BJ (cell line): ENCODE data around the gene TNIK. TPM values are rescaled to one million over a fixed set of nuclear protein-coding genes. Genes with fewer than 3 reads are reported as not detected.
"Not testable (repeated sequence)": the region's sequence is repeated elsewhere in the genome, so short reads cannot be mapped to it uniquely, and the experiment has no call there.

Source experiments
- CTCF ChIA-PET: fragments of 350-600 bp; formaldehyde crosslinking; extraction: SDS; loops from one replicate; lab custom pipeline; 2021; ENCODE audit warnings: antibody characterized with exemption, inconsistent platforms; lab: Yijun Ruan, JAX
- POLR2A ChIA-PET: fragments of 300-600 bp; sonication (Branson Sonifier 250); formaldehyde crosslinking; extraction: SDS; loops from one replicate; lab custom pipeline; 2021; ENCODE audit warnings: antibody characterized with exemption; lab: Charles Lee
- DNase-seq: peaks from one replicate; pipeline ENCODE4 v3.0.0-alpha.2; 2011; ENCODE audit warnings: low read depth
- H3K27me3 ChIP-seq: 2 replicates; pipeline ENCODE4 v1.6.0; 2011; ENCODE audit warnings: low read length; ENCODE audit not compliant: control insufficient read depth, insufficient read depth
- H3K36me3 ChIP-seq: 2 replicates; pipeline ENCODE4 v1.5.1; 2011; ENCODE audit warnings: low read length; ENCODE audit not compliant: control insufficient read depth, insufficient read depth
- H3K4me3 ChIP-seq: 2 replicates; pipeline ENCODE4 v1.5.1; 2011; ENCODE audit warnings: low read depth, mild to moderate bottlenecking, control low read depth, low read length
- polyA plus RNA-seq: library from polyadenylated mRNA; depleted of rRNA; stranded (reverse); fragments of >200 nt; gene quantifications from 2 replicates; pipeline ENCODE4 v1.2.3, GENCODE V29; 2011
- TF ChIP-seq, protein P1 (sequence below): IDR thresholded peaks from 2 replicates; pipeline ENCODE4 v1.5.1; 2011; ENCODE audit warnings: low read depth, mild to moderate bottlenecking, control low read depth, inconsistent platforms, low read length, moderate library complexity; ENCODE audit not compliant: insufficient read depth

TNIK gene
- polyA plus RNA-seq, 1 experiment: 2.1 TPM

GRCh38 chr3:171123915-171124314, 336.3 kb downstream of the TNIK start:
- TF ChIP-seq, protein P1, sequence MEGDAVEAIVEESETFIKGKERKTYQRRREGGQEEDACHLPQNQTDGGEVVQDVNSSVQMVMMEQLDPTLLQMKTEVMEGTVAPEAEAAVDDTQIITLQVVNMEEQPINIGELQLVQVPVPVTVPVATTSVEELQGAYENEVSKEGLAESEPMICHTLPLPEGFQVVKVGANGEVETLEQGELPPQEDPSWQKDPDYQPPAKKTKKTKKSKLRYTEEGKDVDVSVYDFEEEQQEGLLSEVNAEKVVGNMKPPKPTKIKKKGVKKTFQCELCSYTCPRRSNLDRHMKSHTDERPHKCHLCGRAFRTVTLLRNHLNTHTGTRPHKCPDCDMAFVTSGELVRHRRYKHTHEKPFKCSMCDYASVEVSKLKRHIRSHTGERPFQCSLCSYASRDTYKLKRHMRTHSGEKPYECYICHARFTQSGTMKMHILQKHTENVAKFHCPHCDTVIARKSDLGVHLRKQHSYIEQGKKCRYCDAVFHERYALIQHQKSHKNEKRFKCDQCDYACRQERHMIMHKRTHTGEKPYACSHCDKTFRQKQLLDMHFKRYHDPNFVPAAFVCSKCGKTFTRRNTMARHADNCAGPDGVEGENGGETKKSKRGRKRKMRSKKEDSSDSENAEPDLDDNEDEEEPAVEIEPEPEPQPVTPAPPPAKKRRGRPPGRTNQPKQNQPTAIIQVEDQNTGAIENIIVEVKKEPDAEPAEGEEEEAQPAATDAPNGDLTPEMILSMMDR: no peak

GRCh38 chr3:171122861-171123260, 337.3 kb downstream of the TNIK start:
- no peak for DNase-seq
- TF ChIP-seq, protein P1: no peak
- H3K36me3 ChIP-seq: no peaks in the 10 kb centered on the region
- ChIA-PET POLR2A (no interaction called here), CTCF (interaction anchor here (0.6 to 1.3 kb wide), 3 partner anchors 9 to 32 kb away, joined by 3 read pairs; no protein-coding TSS in a partner anchor)
- H3K27me3 ChIP-seq: no peaks in the 10 kb centered on the region
- H3K4me3 ChIP-seq: no peak overlapping the region

More at GRCh38 chr3:171123915-171124314, 336.3 kb downstream of the TNIK start:
- DNase-seq: no peak
- POLR2A ChIA-PET: no interaction called here
- Histone ChIP-seq H3K27me3 (no peaks in the 10 kb centered on the region), H3K36me3 (no peaks in the 10 kb centered on the region), H3K4me3 (no peak overlapping the region)
- CTCF ChIA-PET: interaction anchor here (0.9 kb wide), 1 partner anchor 69 kb away, joined by 4 read pairs; no protein-coding TSS in a partner anchor

DNA sequence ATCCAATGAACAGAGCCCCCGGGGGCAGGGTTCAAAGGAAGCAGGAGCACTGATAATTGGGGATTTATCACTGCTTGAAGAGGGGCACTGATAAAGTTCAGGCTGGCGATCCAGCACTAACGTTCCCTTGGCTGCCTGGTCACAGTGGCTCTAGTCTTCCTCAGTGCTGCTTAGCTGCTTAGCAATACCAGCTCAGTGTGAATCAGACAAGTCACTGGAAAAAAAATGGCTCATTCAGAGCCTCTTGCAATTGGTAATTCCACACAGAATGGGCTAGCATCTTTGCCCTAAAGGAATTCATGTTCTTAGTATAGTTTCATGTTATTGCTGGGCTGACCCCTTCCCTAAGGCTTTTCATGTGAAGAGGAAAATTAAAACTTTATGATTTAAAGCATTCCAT, 338.0 kb downstream of the TNIK start:
- ChIA-PET CTCF (interaction anchor here (0.6 to 1.3 kb wide), 2 partner anchors 29 to 31 kb away, joined by 3 read pairs; no protein-coding TSS in a partner anchor), POLR2A (no interaction called here)
- no peak for DNase-seq
- TF ChIP-seq, protein P1: no peak
- Histone ChIP-seq H3K4me3 (no peak overlapping the region), H3K36me3 (no peaks in the 10 kb centered on the region), H3K27me3 (no peaks in the 10 kb centered on the region)

DNA sequence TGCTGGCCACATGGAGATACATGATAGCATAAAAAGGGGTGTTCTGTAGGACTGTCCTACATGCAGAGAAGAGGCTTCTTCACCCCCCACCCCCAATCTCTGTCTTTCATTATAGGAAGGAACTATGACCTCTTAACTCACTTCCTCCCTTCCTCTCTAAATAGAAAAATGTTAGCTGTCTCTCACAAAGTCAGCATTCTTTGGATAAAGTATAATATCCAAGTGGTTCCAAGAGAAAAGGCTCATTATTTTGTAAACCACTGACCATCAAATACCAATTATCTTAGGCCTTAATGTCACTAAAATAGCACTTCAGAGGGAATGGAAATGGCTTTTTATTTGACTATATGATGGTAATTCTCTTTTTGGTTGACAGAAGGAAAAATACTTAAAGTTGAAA, 338.4 kb downstream of the TNIK start:
- H3K27me3 ChIP-seq: no peaks in the 10 kb centered on the region
- TF ChIP-seq, protein P1: no peak
- CTCF ChIA-PET: no interaction called here
- no peak for DNase-seq
- H3K4me3 ChIP-seq: no peak overlapping the region
- no peaks in the 10 kb centered on the region for H3K36me3 ChIP-seq
- POLR2A ChIA-PET: no interaction called here

DNA sequence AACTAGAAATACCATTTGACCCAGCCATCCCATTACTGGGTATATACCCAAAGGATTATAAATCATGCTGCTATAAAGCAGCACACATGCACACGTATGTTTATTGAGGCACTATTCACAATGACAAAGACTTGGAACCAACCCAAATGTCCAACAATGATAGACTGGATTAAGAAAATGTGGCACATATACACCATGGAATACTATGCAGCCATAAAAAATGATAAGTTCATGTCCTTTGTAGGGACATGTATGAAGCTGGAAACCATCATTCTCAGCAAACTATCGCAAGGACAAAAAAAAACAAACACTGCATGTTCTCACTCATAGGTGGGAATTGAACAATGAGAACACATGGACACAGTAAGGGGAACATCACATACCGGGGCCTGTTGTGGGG, 340.8 kb downstream of the TNIK start:
- H3K27me3 ChIP-seq, POLR2A ChIA-PET, DNase-seq, H3K36me3 ChIP-seq, H3K4me3 ChIP-seq, CTCF ChIA-PET: not testable (repeated sequence)

DNA sequence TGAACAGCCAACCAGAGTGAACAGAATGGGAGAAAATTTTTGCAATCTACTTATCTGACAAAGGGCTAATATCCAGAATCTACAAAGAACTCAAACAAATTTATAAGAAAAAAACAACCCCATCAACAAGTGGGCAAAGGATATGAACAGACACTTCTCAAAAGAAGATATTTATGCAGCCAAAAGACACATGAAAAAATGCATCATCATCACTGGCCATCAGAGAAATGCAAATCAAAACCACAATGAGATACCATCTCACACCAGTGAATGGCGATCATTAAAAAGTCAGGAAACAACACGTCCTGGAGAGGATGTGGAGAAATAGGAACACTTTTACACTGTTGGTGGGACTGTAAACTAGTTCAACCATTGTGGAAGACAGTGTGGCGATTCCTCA, 341.2 kb downstream of the TNIK start:
- H3K27me3 ChIP-seq, H3K36me3 ChIP-seq, DNase-seq, H3K4me3 ChIP-seq, CTCF ChIA-PET, POLR2A ChIA-PET: not testable (repeated sequence)
